HG03520 (cell line): ENCODE data around the gene PPP6R3.
"Not testable (repeated sequence)": the region's sequence is repeated elsewhere in the genome, so short reads cannot be mapped to it uniquely, and the experiment has no call there.

Source experiments
- ATAC-seq: cut with Tn5 transposase; IDR thresholded peaks from one replicate; pipeline ENCODE4 v1.9.1; 2021; ENCODE audit warnings: mild to moderate bottlenecking, moderate library complexity; ENCODE audit not compliant: unreplicated experiment

The PPP6R3 gene

GRCh38 chr11:68523033-68523432, 62.5 kb downstream of the PPP6R3 start:
- ATAC-seq, result no peak

DNA sequence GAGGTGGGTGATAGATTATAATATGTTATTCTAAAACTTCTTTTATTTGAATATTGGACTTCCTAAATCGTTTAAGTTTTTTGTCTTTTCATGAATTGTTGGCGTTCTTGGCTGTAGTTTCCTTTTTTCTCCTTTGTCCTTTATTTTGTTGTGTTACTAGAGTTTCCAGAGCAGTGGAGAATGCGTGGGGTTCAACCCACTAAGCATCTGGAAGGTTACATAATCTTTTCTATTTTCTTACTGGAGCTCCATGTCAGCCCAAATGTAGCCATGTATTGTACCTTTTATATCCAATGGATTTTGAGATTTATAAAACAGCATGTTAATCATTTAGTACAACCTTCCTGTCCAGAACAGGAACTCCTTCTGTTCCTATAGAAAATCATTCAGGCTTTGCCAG, 63.2 kb downstream of the PPP6R3 start:
- ATAC-seq, result no peak

- ATAC-seq, result no peak
Observed at GRCh38 chr11:68524213-68524612, 63.7 kb downstream of the PPP6R3 start.

- no peak for ATAC-seq
Observed at GRCh38 chr11:68524681-68525080, 64.1 kb downstream of the PPP6R3 start.

DNA sequence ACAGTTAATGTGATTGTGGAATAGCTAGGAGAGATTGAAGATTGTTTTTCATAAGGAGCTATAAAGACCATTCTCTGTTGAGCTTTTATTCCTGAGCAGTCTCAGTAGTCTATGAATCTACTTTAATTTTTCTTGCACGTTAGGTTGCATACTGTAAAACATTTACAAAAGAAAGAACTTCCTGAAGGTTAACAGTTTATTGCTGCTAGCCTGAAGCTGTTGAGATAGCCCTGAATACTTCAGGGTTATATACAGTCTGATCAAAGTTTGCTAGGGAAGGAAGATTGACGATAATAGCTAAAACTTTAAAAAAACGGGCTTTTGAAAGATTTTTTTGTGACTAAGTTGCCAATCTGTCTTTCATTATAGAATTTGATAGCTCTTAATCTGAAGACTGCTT, 64.8 kb downstream of the PPP6R3 start:
- no peak for ATAC-seq

GRCh38 chr11:68525930-68526329, 65.4 kb downstream of the PPP6R3 start:
- ATAC-seq, result no peak

DNA sequence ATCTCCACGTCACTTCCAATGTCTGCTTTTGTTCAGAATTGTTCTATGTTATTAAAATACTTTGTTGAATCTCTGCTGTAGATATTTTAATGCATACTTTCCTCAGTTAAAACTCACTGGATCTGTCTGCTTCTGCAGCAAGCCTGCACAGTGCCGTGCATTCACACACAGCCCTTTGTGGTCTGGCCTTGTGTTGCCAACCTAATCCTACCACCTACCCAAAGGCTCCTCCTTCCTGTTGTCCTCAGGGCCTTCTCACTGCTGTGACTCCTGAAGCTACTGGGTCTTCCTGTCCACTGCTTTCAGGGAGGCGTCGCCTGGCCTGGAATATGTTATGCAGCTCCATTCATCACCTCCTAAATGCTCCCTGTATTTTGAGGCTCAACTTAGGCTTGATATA, 67.0 kb downstream of the PPP6R3 start:
- ATAC-seq, result no peak

DNA sequence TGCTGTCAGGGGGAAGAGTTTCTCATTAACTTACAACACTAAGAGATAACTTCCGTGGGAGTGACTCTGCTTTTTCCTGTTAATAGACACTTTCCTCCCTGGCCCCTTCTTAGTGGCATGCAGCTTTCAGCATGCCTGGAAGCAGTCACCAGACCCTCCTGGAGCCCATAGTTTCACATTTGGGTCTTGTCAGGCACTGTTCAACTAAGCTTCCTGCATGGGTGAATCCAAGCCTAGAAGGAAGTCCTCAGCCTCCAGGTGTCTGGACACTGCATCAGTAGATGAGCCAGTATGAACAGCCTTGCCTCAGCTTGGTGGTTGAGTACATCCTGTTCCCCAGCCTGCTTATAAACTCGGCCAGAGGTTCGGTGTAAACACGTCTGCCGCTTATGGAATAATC, 68.1 kb downstream of the PPP6R3 start:
- ATAC-seq, result no peak

DNA sequence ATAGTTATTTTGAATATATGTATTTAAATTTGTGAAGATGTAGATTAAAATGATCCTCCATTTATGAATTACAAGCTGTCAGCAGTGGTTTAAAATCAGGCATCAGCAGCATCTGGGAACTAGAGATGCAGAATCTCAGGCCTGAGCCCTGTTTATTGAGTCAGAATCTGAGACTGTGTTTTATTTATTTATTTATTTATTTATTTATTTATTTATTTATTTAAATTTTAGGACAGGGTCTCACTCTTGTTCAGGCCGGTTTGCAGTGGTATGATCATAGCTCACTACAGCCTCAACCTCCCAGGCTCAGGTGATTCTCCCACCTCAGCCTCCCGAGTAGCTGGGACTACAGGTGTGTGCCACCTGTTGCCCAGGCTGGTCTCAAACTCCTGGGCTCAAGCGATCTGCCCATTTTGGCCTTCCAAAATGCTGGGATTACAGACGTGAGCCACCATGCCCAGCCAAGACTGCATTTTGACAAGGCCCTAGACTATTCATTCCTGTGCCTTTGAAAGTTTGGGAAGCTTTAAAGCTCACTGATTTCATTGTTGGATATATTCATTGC, 70.7 kb downstream of the PPP6R3 start:
- no peak for ATAC-seq

GRCh38 chr11:68532727-68533369, 72.3 kb downstream of the PPP6R3 start:
- no peak for ATAC-seq

DNA sequence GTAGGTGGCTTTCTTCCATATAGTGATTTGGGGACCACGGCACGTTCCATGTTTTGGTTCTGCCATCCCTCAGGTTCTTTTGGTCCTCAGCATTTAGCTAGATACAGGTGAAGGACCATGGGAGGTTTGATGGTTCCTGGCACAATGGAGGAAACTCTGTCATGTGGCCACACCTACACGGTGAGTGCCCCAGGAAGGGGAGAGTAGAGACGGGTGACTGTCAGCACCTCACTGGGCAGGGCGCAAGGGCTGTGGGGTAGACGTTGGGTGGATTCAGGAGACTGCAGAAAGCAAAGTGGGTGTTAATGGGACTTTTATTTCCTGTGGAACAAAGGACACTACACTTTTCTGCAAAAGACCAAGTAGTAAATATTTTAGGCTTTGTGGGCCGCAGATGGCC, 73.4 kb downstream of the PPP6R3 start:
- ATAC-seq, result no peak

GRCh38 chr11:68535098-68535497, 74.5 kb downstream of the PPP6R3 start:
- ATAC-seq, result no peak

DNA sequence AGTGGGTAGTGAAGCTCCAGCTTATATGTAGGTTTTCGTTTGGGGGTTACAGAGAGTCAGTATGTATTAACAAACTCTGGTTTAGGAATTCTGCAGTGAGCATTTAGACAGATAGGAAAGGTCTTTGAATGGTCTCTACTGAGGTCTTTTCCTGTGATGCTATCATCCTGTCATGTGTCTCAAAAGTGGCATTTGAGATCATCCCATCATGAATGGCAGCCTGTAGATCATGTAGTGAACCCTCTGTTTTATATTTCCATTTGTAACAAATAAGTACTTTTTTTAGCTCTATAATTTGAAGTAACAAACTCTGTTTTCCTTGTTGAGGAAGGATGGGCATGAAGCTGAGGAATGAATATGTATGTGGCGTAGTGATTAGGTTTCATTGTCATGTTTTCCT, 76.2 kb downstream of the PPP6R3 start:
- no peak for ATAC-seq

DNA sequence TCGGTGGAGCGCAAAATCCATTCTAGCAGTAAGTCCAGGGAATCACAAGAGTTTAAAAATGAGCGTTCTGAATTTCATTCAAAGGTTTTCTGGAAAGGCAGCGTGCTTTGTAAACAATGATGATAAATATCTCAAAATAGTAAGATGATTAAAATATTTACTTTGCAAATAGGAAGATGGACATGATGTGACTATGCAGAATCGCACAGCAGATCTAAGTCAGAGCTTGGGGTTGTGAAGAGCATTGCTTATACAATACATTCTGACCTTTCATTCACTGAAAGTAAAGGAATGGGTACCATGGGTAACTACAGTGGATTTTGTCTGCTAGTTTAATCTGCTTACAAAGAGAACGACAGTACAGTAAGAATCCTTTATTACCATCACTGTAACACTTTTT, 77.5 kb downstream of the PPP6R3 start:
- ATAC-seq, result no peak

DNA sequence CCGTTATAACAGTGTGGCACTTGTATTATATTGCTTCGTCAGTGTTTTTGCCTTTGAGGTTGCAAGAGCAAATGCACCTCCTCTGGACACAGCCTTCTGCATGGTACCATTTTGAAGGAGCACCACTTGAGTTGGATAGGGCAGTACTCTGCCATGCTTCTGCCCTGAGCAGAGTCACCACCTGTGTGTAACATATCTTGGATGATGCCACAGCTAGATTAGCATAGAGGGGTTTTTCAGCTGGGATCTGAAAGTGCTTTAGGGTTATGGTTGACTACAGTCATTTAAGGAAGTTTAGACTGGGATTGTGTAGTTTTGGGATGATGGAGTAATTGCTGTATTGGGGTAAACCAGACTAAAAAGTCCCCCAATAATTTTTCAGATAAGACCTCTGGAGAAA, 78.8 kb downstream of the PPP6R3 start:
- ATAC-seq, result no peak

DNA sequence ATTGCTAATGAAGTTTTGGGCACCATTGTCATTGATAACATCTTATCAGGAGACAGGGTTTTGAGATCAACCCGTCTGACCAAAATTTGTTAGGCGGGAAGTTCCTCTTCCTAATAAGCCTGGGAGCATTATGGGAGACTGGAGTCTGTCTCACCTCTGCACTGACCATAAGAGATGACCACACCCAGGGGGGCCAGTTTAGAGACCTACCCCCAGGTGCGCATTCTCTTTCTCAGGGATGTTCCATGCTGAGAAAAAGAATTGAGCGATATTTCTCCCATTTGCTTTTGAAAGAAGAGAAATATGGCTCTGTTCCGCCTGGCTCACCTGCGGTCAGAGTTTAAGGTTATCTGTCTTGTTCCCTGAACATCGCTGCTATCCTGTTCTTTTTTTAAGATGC, 80.0 kb downstream of the PPP6R3 start:
- not testable (repeated sequence) for ATAC-seq

DNA sequence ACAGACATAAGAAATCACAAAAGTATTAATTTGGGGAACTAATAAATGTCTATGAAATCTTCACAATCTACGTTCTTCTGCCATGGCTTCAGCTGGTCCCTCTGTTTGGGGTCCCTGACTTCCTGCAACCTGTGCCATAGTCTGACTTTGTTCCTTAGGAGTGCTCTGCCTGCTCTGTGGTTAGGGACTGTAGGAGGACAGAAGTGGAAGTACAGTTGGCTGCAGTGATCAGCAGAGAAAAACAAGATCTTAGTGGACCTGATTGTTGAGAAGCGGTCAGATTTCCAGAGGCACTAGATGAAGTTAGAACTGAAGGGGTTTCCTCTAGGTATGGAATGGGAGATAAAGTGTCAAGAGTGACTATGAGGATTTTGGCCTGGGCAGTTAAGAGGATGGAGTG, 80.6 kb downstream of the PPP6R3 start:
- ATAC-seq, result no peak

- no peak for ATAC-seq
Observed at GRCh38 chr11:68541991-68542390, 81.4 kb downstream of the PPP6R3 start.

DNA sequence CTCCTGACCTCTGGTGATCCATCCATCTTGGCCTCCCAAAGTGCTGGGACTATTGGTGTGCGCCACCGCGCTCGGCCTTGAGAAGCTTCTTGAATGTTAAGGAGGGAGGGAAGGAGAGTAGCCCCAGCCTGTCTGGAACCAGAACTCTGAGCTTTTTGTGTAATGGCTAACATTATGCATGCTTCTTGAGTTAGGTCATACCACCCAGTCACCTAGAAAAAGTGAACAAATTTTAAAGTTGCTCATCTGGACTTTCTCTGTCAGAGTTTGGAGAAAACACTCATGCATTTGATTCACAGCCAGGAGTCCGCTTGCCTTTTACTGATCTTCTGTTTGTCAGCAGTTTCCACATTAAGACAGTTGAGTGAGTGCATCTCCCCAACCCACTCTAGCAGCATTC, 82.1 kb downstream of the PPP6R3 start:
- no peak for ATAC-seq

DNA sequence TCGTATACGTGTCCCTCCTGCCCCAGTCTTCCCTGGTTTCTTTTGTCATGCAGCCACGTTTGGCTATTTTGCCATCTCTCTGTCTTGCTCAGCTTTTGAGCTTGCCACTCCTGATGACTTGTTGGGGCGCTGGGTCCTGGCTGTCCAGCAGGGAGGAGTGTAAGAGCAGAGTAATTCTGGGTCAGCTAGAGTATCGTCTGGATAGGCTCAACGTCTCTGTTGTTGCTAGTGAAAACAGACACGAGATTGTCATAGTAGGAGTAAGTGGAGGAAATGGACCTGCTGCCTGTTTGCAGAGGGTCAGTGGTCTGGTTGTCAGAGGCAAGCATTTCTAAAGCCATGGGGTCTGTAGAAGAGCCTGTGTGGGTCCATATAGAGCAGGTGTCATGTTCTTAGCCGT, 83.0 kb downstream of the PPP6R3 start:
- no peak for ATAC-seq

DNA sequence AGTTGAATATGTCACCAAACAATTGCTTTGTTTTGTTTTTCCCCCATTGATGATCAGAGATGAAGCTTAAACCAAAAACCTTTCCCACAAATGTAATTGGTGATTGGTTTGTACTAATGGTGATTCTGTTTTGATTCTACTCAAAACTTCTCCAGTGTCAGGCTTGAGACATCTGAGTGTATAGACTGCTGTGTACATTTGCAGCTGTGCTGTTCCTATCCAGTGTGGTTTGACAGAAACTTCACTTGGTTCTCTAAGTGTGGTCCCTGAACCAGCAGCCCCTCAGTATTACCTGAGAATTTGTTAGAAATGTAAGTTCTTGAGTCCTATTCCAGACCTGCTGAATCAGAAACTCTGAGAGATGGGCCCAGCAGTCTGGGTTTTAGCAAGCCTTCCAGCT, 84.8 kb downstream of the PPP6R3 start:
- ATAC-seq, result no peak

DNA sequence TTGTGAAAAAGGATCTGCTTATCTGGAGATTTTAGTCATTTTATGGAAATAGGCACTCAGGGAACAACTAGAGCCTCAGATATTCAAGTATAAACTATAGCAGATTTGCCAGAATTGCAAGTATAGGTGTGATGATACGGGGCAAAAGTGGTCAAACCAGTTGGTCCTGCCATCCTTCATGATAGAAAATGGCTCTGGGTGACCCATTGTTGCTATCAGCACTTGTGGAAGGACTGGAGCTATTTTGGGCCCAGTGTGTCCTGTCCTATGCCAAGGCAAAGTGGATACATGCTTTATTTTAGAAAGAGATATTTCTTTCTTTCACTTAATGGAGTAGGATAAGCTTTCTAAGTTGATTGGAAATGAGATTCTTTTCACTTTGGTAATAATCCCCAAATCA, 85.2 kb downstream of the PPP6R3 start:
- ATAC-seq, result no peak

DNA sequence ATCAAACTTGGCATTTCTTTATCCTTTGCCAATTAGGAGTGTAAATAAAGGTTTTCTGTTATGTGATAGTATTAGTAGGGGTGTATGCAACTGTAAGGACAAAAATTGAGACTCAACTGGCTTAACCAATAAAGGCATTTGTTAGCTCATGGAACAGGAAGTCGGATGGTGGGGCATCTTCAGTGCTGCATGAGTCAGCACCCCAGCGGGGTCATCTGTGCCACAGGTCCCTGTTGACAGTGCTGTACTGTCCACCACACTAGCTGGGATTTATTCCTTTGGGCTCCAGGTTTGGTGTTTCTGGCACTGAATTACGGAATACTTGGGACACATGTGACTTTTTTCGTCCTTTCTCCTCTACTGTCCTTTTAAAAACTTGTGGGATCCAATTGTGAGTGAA, 86.0 kb downstream of the PPP6R3 start:
- no peak for ATAC-seq
